T-cell (primary cell): ENCODE data around the gene GRIP1. TPM values are rescaled to one million over a fixed set of nuclear protein-coding genes. Genes with fewer than 3 reads are reported as not detected.

Experiments used
- ATAC-seq, 4 experiments: fragments of 200-7000 bp in 3 of 4; fragments of 150-1000 bp in 1 of 4; cut with Tn5 transposase; replicated peaks in 1 of 4; 1 replicate in 3 of 4; 2 replicates in 1 of 4; pipeline ENCODE4 v1.10.0; 2021; ENCODE audit warnings: moderate library complexity in 3 of 4, mild to moderate bottlenecking in 2 of 4, moderate number of reproducible peaks in 1 of 4
- CTCF ChIA-PET, 2 donors: fragments of 300-600 bp; sonication (Branson Sonifier 250); formaldehyde crosslinking; loops; one replicate each; lab custom pipeline; 2022; ENCODE audit warnings: antibody characterized with exemption in 2 of 2; lab: Charles Lee
- POLR2A ChIA-PET, 2 donors: fragments of 300-600 bp; sonication (Branson Sonifier 250); formaldehyde crosslinking; loops; one replicate each; lab custom pipeline; 2022; ENCODE audit warnings: antibody characterized with exemption in 2 of 2; lab: Charles Lee
- DNase-seq, 35 experiments: peaks; one replicate each; pipeline versions ENCODE4 v3.0.0 to v3.0.0-alpha.2; 2013 to 2023
- H3K27ac ChIP-seq: one replicate; pipeline ENCODE4 v1.5.1; 2013; ENCODE audit warnings: low read length
- H3K27me3 ChIP-seq, 2 experiments: replicated peaks in 1 of 2; 1 replicate in 1 of 2; 2 replicates in 1 of 2; pipeline versions ENCODE4 v1.6.1 to v1.7.0; 2013; ENCODE audit warnings: low read length in 1 of 2, mixed read lengths in 1 of 2; ENCODE audit not compliant: control insufficient read depth in 2 of 2, insufficient read depth in 2 of 2; ENCODE audit errors: extremely low read depth in 1 of 2
- H3K36me3 ChIP-seq, 2 donors: 1 replicate in 1 of 2; 2 replicates in 1 of 2; pipeline versions ENCODE4 v1.6.1 to v1.7.0; 2013; ENCODE audit warnings: low read length in 1 of 2; ENCODE audit not compliant: control insufficient read depth in 2 of 2, insufficient read depth in 1 of 2; ENCODE audit errors: extremely low read depth in 1 of 2
- H3K4me1 ChIP-seq, 2 experiments: 1 replicate in 1 of 2; 2 replicates in 1 of 2; pipeline versions ENCODE4 v1.6.1 to v1.7.0; 2013; ENCODE audit warnings: low read length in 2 of 2, mixed read lengths in 1 of 2; ENCODE audit not compliant: insufficient read depth in 2 of 2, control insufficient read depth in 1 of 2; ENCODE audit errors: extremely low read depth in 1 of 2
- H3K4me3 ChIP-seq, 2 donors: 1 replicate in 1 of 2; 2 replicates in 1 of 2; pipeline versions ENCODE4 v1.5.1 to v1.7.0; 2013; ENCODE audit warnings: mild to moderate bottlenecking in 2 of 2, low read length in 1 of 2, moderate library complexity in 1 of 2; ENCODE audit not compliant: control insufficient read depth in 1 of 2; ENCODE audit errors: extremely low read depth in 1 of 2
- H3K9me3 ChIP-seq: 2 replicates; pipeline ENCODE4 v1.7.0; 2013
- H3K27ac Mint-ChIP-seq, 2 donors: one replicate each; pipeline ENCODE4 v1.8.0; 2020 to 2021; ENCODE audit warnings: mild to moderate bottlenecking in 2 of 2, mixed read lengths in 2 of 2
- H3K27me3 Mint-ChIP-seq, 2 donors: one replicate each; pipeline ENCODE4 v1.8.0; 2021 to 2022; ENCODE audit warnings: mixed read lengths in 2 of 2
- H3K36me3 Mint-ChIP-seq: one replicate; pipeline ENCODE4 v1.8.0; 2021; ENCODE audit warnings: mixed read lengths
- H3K4me1 Mint-ChIP-seq, 3 donors: one replicate each; pipeline ENCODE4 v1.8.0; 2020 to 2022; ENCODE audit warnings: mixed read lengths in 3 of 3, mild to moderate bottlenecking in 1 of 3
- H3K4me3 Mint-ChIP-seq, 3 donors: one replicate each; pipeline ENCODE4 v1.8.0; 2020 to 2022; ENCODE audit warnings: mild to moderate bottlenecking in 3 of 3, mixed read lengths in 3 of 3, moderate library complexity in 3 of 3
- H3K9me3 Mint-ChIP-seq, 3 donors: one replicate each; pipeline ENCODE4 v1.8.0; 2020 to 2022; ENCODE audit warnings: mixed read lengths in 3 of 3
- WGBS: methylation state at CpG from one replicate; pipeline ENCODE4 v1.1.5; 2013; ENCODE audit warnings: missing lambda C conversion rate; ENCODE audit not compliant: insufficient coverage; 5-methylcytosine and 5-hydroxymethylcytosine counted together
- total RNA-seq, 35 experiments: library from RNA in 6 of 35; stranded (reverse) in 6 of 35; fragments of 120-200 nt in 1 of 35; gene quantifications; one replicate each; pipeline versions ENCODE4 v1.2.1 to v1.2.4 and lab custom pipeline; 2013 to 2026

GRIP1 gene
- total RNA-seq, 5 donors from 2014 or later (not counting 1 experiment from before 2014, with no cell fraction given): 3.0 to 7.3 (median 3.6) TPM

- ChIA-PET POLR2A (interaction anchor here in 1 of 2 donors (0.5 kb wide), 1 partner anchor 979 kb away, joined by 5 read pairs; no protein-coding TSS in a partner anchor), CTCF (no interaction called here)
- H3K9me3 Mint-ChIP-seq: no peaks in the 10 kb centered on the region
- DNase-seq: no peak
- Histone ChIP-seq H3K27me3 (peaks cover 0 to 3% of the 10 kb centered on the region in 2 experiments), H3K4me3 (no peak overlapping the region), H3K27ac (no peak overlapping the region), H3K4me1 (no peaks in the 10 kb centered on the region), H3K36me3 (no peaks in the 10 kb centered on the region), H3K9me3 (no peaks in the 10 kb centered on the region)
- H3K27me3 Mint-ChIP-seq: peaks cover 0 to 2% of the 10 kb centered on the region in 2 donors
- 57% methylated on average over 2 of the region's 4 CpGs for WGBS
- ATAC-seq: no peak
- no peak overlapping the region for H3K27ac Mint-ChIP-seq
- no peaks in the 10 kb centered on the region for H3K4me1 Mint-ChIP-seq
- no peaks in the 10 kb centered on the region for H3K36me3 Mint-ChIP-seq
- no peak overlapping the region for H3K4me3 Mint-ChIP-seq
These were observed 231.2 kb downstream of the GRIP1 start for GRCh38 chr12:66447643-66448042.

- CTCF ChIA-PET: no interaction called here
- DNase-seq (no peak), ATAC-seq (no peak)
- H3K36me3 Mint-ChIP-seq: no peaks in the 10 kb centered on the region
- POLR2A ChIA-PET: no interaction called here
- H3K4me3 Mint-ChIP-seq: no peak overlapping the region
- no peak overlapping the region for H3K27ac Mint-ChIP-seq
- Histone ChIP-seq H3K27me3 (peaks cover 0 to under 1% of the 10 kb centered on the region in 2 experiments), H3K27ac (no peak overlapping the region), H3K36me3 (no peaks in the 10 kb centered on the region), H3K4me1 (no peaks in the 10 kb centered on the region), H3K9me3 (no peaks in the 10 kb centered on the region), H3K4me3 (no peak overlapping the region)
- no peaks in the 10 kb centered on the region for H3K4me1 Mint-ChIP-seq
- H3K27me3 Mint-ChIP-seq: no peaks in the 10 kb centered on the region
- 95% methylated on average over 2 of the region's 2 CpGs for WGBS
- no peaks in the 10 kb centered on the region for H3K9me3 Mint-ChIP-seq
These were observed 232.6 kb downstream of the GRIP1 start for GRCh38 chr12:66446276-66446675.

GRCh38 chr12:66441905-66442559 is 236.8 kb downstream of the GRIP1 start:
- Histone ChIP-seq H3K36me3 (no peaks in the 10 kb centered on the region), H3K27ac (no peak overlapping the region), H3K4me3 (no peak overlapping the region), H3K4me1 (no peaks in the 10 kb centered on the region), H3K9me3 (no peaks in the 10 kb centered on the region), H3K27me3 (no peaks in the 10 kb centered on the region)
- 82% methylated on average over 6 of the region's 6 CpGs for WGBS
- Mint-ChIP-seq H3K4me3 (no peak overlapping the region), H3K27me3 (no peaks in the 10 kb centered on the region), H3K9me3 (no peaks in the 10 kb centered on the region), H3K36me3 (no peaks in the 10 kb centered on the region), H3K4me1 (no peaks in the 10 kb centered on the region), H3K27ac (no peak overlapping the region)
- ChIA-PET POLR2A (interaction anchor here in 1 of 2 donors (0.6 kb wide), 1 partner anchor 232 kb away, joined by 4 read pairs; no protein-coding TSS in a partner anchor), CTCF (no interaction called here)
- ATAC-seq: no peak
- no peak for DNase-seq

GRCh38 chr12:66438601-66439000 is 240.3 kb downstream of the GRIP1 start:
- no peaks in the 10 kb centered on the region for H3K27me3 Mint-ChIP-seq
- H3K36me3 Mint-ChIP-seq: no peaks in the 10 kb centered on the region
- no peak overlapping the region for H3K27ac ChIP-seq
- H3K9me3 Mint-ChIP-seq: no peaks in the 10 kb centered on the region
- H3K27me3 ChIP-seq: no peaks in the 10 kb centered on the region
- ATAC-seq: no peak
- H3K4me1 ChIP-seq: no peaks in the 10 kb centered on the region
- no peak for DNase-seq
- H3K4me3 ChIP-seq: no peak overlapping the region
- ChIA-PET POLR2A (no interaction called here), CTCF (interaction anchor here in 1 of 2 donors (0.6 kb wide), 1 partner anchor 18 kb away, joined by 3 read pairs; no protein-coding TSS in a partner anchor)
- H3K27ac Mint-ChIP-seq: no peak overlapping the region
- no peaks in the 10 kb centered on the region for H3K9me3 ChIP-seq
- no peaks in the 10 kb centered on the region for H3K4me1 Mint-ChIP-seq
- no peaks in the 10 kb centered on the region for H3K36me3 ChIP-seq
- WGBS: 86% methylated on average over 1 of the region's 1 CpG
- no peak overlapping the region for H3K4me3 Mint-ChIP-seq

- no peak for ATAC-seq
These were observed 248.8 kb downstream of the GRIP1 start for GRCh38 chr12:66430106-66430505.

GRCh38 chr12:66428870-66429269 is 250.0 kb downstream of the GRIP1 start:
- H3K4me1 Mint-ChIP-seq: no peaks in the 10 kb centered on the region
- Histone ChIP-seq H3K27ac (no peak overlapping the region), H3K27me3 (no peaks in the 10 kb centered on the region), H3K4me1 (no peaks in the 10 kb centered on the region), H3K36me3 (no peaks in the 10 kb centered on the region), H3K4me3 (no peak overlapping the region), H3K9me3 (no peaks in the 10 kb centered on the region)
- peaks cover 7% of the 10 kb centered on the region for H3K36me3 Mint-ChIP-seq
- no peak overlapping the region for H3K4me3 Mint-ChIP-seq
- no peak overlapping the region for H3K27ac Mint-ChIP-seq
- peaks cover 7 to 16% (median 8%) of the 10 kb centered on the region in 3 donors for H3K9me3 Mint-ChIP-seq
- POLR2A ChIA-PET: interaction anchor here in 1 of 2 donors (0.9 kb wide), 1 partner anchor 165 kb away, joined by 3 read pairs; no protein-coding TSS in a partner anchor
- ATAC-seq (no peak), DNase-seq (no peak)
- H3K27me3 Mint-ChIP-seq: peaks cover 0 to 13% of the 10 kb centered on the region in 2 donors
- CTCF ChIA-PET: no interaction called here
- WGBS: 20% methylated on average over 1 of the region's 5 CpGs

More at GRCh38 chr12:66430106-66430505, 248.8 kb downstream of the GRIP1 start:
- Histone ChIP-seq H3K27ac (no peak overlapping the region), H3K36me3 (no peaks in the 10 kb centered on the region), H3K4me3 (no peak overlapping the region), H3K9me3 (no peaks in the 10 kb centered on the region), H3K4me1 (no peaks in the 10 kb centered on the region), H3K27me3 (no peaks in the 10 kb centered on the region)
- peaks cover 0 to 9% of the 10 kb centered on the region in 2 donors for H3K27me3 Mint-ChIP-seq
- WGBS: 86% methylated on average over 2 of the region's 4 CpGs
- peaks cover 0 to 8% (median 0%) of the 10 kb centered on the region in 3 donors for H3K9me3 Mint-ChIP-seq
- ChIA-PET CTCF (no interaction called here), POLR2A (no interaction called here)
- H3K27ac Mint-ChIP-seq: no peak overlapping the region
- no peak for DNase-seq
- no peaks in the 10 kb centered on the region for H3K36me3 Mint-ChIP-seq
- H3K4me1 Mint-ChIP-seq: no peaks in the 10 kb centered on the region
- no peak overlapping the region for H3K4me3 Mint-ChIP-seq
